GM12878 (cell line): ENCODE data around the gene NCAPD3. TPM values are rescaled to one million over a fixed set of nuclear protein-coding genes. Genes with fewer than 3 reads are reported as not detected.

Experiments
- ATAC-seq: fragments of 200-7000 bp; cut with Tn5 transposase; 3 replicates; pipeline ENCODE4 v1.9.1; 2020; ENCODE audit warnings: mild to moderate bottlenecking, moderate library complexity
- BruUV-seq: library from RNA; stranded (reverse); fragments of 400-500 nt; replicated peaks from 2 replicates; lab custom pipeline; 2021; lab: Mats Ljungman, UMichigan
- CTCF ChIA-PET: fragments of 300-600 bp; sonication (Branson Sonifier 250); formaldehyde crosslinking; extraction: SDS; loops from one replicate; lab custom pipeline; 2021; ENCODE audit warnings: inconsistent platforms; lab: Yijun Ruan, JAX
- POLR2A ChIA-PET: fragments of 350-600 bp; formaldehyde crosslinking; extraction: SDS; loops from one replicate; lab custom pipeline; 2021; ENCODE audit warnings: inconsistent platforms; lab: Charles Lee
- RAD21 ChIA-PET: fragments of 300-600 bp; sonication (Branson Sonifier 250); formaldehyde crosslinking; loops from one replicate; lab custom pipeline; 2023; ENCODE audit warnings: antibody characterized with exemption; ENCODE audit not compliant: unreplicated experiment; lab: Charles Lee
- SMC1A ChIA-PET: fragments of 300-600 bp; sonication (Branson Sonifier 250); formaldehyde crosslinking; loops from one replicate; lab custom pipeline; 2023; ENCODE audit not compliant: unreplicated experiment, uncharacterized antibody; lab: Charles Lee
- DNase-seq: peaks from one replicate; pipeline ENCODE4 v3.0.0-alpha.2; 2011; ENCODE audit warnings: low read depth, low spot score
- FAIRE-seq: peaks from 3 replicates; lab custom pipeline; 2011; peaks lifted over from hg19 to GRCh38; lab: Jason Lieb, UNC
- H2AFZ ChIP-seq: 2 replicates; pipeline ENCODE4 v1.6.0; 2011; ENCODE audit warnings: low read depth, low read length, control low read depth; ENCODE audit not compliant: control insufficient read depth
- H3K27ac ChIP-seq: 2 replicates; pipeline ENCODE4 v1.5.1; 2011; ENCODE audit warnings: control low read depth; ENCODE audit not compliant: control insufficient read depth, insufficient read depth
- H3K27me3 ChIP-seq, 2 experiments: replicated peaks in 1 of 2; 2 replicates each; pipeline versions ENCODE4 v1.6.0 to v1.6.1; 2011; ENCODE audit warnings: low read length in 1 of 2; ENCODE audit not compliant: control insufficient read depth in 2 of 2, insufficient read depth in 2 of 2
- H3K36me3 ChIP-seq, 2 experiments: 2 replicates each; pipeline ENCODE4 v1.5.1; 2011; ENCODE audit warnings: low read length in 1 of 2; ENCODE audit not compliant: control insufficient read depth in 2 of 2, insufficient read depth in 2 of 2
- H3K4me1 ChIP-seq: 2 replicates; pipeline ENCODE4 v1.6.1; 2011; ENCODE audit warnings: mild to moderate bottlenecking, low read length, moderate library complexity, mixed read lengths; ENCODE audit not compliant: control insufficient read depth, insufficient read depth
- H3K4me2 ChIP-seq: 2 replicates; pipeline ENCODE4 v1.6.0; 2011; ENCODE audit warnings: control low read depth; ENCODE audit not compliant: control insufficient read depth, insufficient read depth
- H3K4me3 ChIP-seq: fragments of 200-600 bp; sonication (generic); 2 replicates; pipeline ENCODE4 v1.5.1; 2016
- H3K79me2 ChIP-seq: 2 replicates; pipeline ENCODE4 v1.6.0; 2011; ENCODE audit warnings: low read length; ENCODE audit not compliant: control insufficient read depth, insufficient read depth
- H3K9ac ChIP-seq: 2 replicates; pipeline ENCODE4 v1.8.0; 2011; ENCODE audit warnings: low read length, control low read depth, mixed read lengths; ENCODE audit not compliant: control insufficient read depth, insufficient read depth
- H3K9me3 ChIP-seq: replicated peaks from 3 replicates; pipeline ENCODE4 v1.5.1; 2011; ENCODE audit warnings: mild to moderate bottlenecking, low read length; ENCODE audit not compliant: control insufficient read depth, insufficient read depth
- H4K20me1 ChIP-seq: 2 replicates; pipeline ENCODE4 v1.6.0; 2011; ENCODE audit not compliant: control insufficient read depth, insufficient read depth
- CBX3 ChIP-seq: fragments of 200-600 bp; sonication (generic); IDR thresholded peaks from 2 replicates; pipeline ENCODE4 v1.6.1; 2016; ENCODE audit warnings: low read depth, borderline replicate concordance
- EED ChIP-seq: sonication (generic); IDR thresholded peaks from 2 replicates; pipeline ENCODE4 v1.6.1; 2016; ENCODE audit warnings: antibody characterized with exemption, low read depth
- IKZF2 ChIP-seq, 2 experiments: fragments of 450-650 bp; IDR thresholded peaks; 2 replicates each; pipeline ENCODE4 v1.6.1; 2017; ENCODE audit warnings: mild to moderate bottlenecking in 2 of 2, moderate library complexity in 2 of 2
- JUNB ChIP-seq: IDR thresholded peaks from 2 replicates; pipeline ENCODE4 v1.6.1; 2016; ENCODE audit warnings: antibody characterized with exemption, mild to moderate bottlenecking
- LARP7 ChIP-seq: fragments of 450-650 bp; IDR thresholded peaks from 2 replicates; pipeline ENCODE4 v1.6.1; 2017; ENCODE audit warnings: mild to moderate bottlenecking
- MEF2B ChIP-seq: fragments of 450-650 bp; IDR thresholded peaks from 2 replicates; pipeline ENCODE4 v1.6.1; 2018; ENCODE audit warnings: mild to moderate bottlenecking, moderate library complexity; ENCODE audit not compliant: partially characterized antibody, poor library complexity, severe bottlenecking
- POLR2AphosphoS2 ChIP-seq: IDR thresholded peaks from 2 replicates; pipeline ENCODE4 v1.6.1; 2011; ENCODE audit warnings: low read depth, mild to moderate bottlenecking, low read length, improper control_type of control experiment, moderate library complexity
- POLR2AphosphoS5 ChIP-seq: IDR thresholded peaks from 2 replicates; pipeline ENCODE4 v1.6.1; 2011; ENCODE audit warnings: mild to moderate bottlenecking, low read length, inconsistent platforms
- SMAD5 ChIP-seq: IDR thresholded peaks from 2 replicates; pipeline ENCODE4 v1.6.1; 2016; ENCODE audit warnings: antibody characterized with exemption, low read depth
- ZSCAN29 ChIP-seq: fragments of 450-650 bp; IDR thresholded peaks from 2 replicates; pipeline ENCODE4 v1.6.1; 2017; ENCODE audit warnings: mild to moderate bottlenecking, moderate library complexity
- WGBS: methylation state at CpG from one replicate; pipeline ENCODE4 v1.1.6; 2016; ENCODE audit warnings: low lambda C conversion rate; ENCODE audit not compliant: insufficient replicate concordance, insufficient coverage; ENCODE audit errors: missing lambda C conversion rate; 5-methylcytosine and 5-hydroxymethylcytosine counted together
- in situ Hi-C: fragments of 300-500 bp; cut with MboI; formaldehyde crosslinking; loops from 9 replicates; pipeline ENCODE4 v1.14.3; 2018; ENCODE audit warnings: mixed read lengths
- intact Hi-C: fragments of 100-400 bp; cut with micrococcal nuclease; formaldehyde crosslinking; loops from one replicate; pipeline ENCODE4 v1.14.2; 2022; ENCODE audit not compliant: unreplicated experiment
- polyA plus RNA-seq, 11 experiments: library from polyadenylated mRNA; depleted of rRNA in 4 of 11; unstranded in 6 of 11; stranded (reverse) in 5 of 11; fragments of >200 nt; fragmentation: Nextera tagmentation in 4 of 11; fragmentation: Illumina TruSeq in 1 of 11; extraction: Ambion mirVana in 4 of 11; extraction: Trizol in 1 of 11; gene quantifications; 1 replicate in 1 of 11; 2 replicates in 10 of 11; pipeline versions ENCODE4 v1.2.1 to v1.2.3, GENCODE V29; 2011 to 2016; ENCODE audit warnings: inconsistent platforms in 2 of 11, missing spikeins in 2 of 11, low read depth in 1 of 11
- total RNA-seq, 4 experiments: library from RNA; depleted of rRNA in 3 of 4; stranded (reverse); fragments of >200 nt in 3 of 4; fragmentation: Illumina TruSeq in 1 of 4; extraction: Trizol in 1 of 4; gene quantifications; 2 replicates each; pipeline versions ENCODE4 v1.2.1 to v1.2.3, GENCODE V29; 2013 to 2021

Gene NCAPD3
- total and polyA plus RNA-seq, 10 of the 15 experiments (the other 5 are each of a cell fraction or from before 2014, with no cell fraction given): 14.9 to 58.2 (median 48.2) TPM

DNA sequence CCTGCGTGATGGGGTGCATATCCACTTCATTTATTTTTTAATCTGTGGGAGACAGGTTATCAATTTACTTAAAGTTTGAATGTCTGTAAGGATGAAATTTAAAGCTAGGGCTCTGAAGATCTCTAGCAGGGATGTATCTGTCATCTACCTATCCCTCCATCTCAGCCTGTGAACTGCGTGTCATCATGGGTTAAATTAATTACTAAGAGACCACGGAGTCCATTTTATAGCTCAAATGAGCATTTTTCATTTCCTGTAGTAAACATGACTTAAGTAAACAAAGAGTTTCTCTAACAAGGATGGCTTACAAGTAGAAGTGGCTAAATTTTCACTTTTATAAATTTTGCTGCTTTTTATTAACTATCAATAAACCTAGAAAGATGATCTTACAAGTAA, 49.5 kb upstream of the NCAPD3 start:
- DNase-seq: no peak
- Histone ChIP-seq H3K27ac (no peak overlapping the region), H3K9me3 (no peaks in the 10 kb centered on the region; the same call in 2 of the 3 replicates), H3K79me2 (no peaks in the 10 kb centered on the region), H3K4me2 (no peak overlapping the region), H4K20me1 (no peaks in the 10 kb centered on the region), H2AFZ (no peak overlapping the region), H3K27me3 (peaks cover 10 to 25% of the 10 kb centered on the region in 2 experiments), H3K36me3 (no peaks in the 10 kb centered on the region), H3K4me3 (no peak overlapping the region), H3K4me1 (peaks cover 6% of the 10 kb centered on the region), H3K9ac (no peak overlapping the region)
- ATAC-seq: no peak
- BruUV-seq: no TSS peak
- in situ Hi-C loops: no loop called here
- SMC1A ChIA-PET: interaction anchor here (0.7 to 1.9 kb wide), 3 partner anchors 10 to 22 kb away, joined by 3 read pairs; no protein-coding TSS in a partner anchor
- FAIRE-seq: no peak
- 73% methylated on average over 3 of the region's 3 CpGs for WGBS
- RAD21 ChIA-PET: no interaction called here
- CTCF ChIA-PET: interaction anchor here (1.0 to 2.8 kb wide), 2 partner anchors 11 to 12 kb away, joined by 3 to 15 read pairs; no protein-coding TSS in a partner anchor
- intact Hi-C loops: no loop called here
- no peak for TF ChIP-seq LARP7
- TF ChIP-seq POLR2AphosphoS5: no peak
- no peak for TF ChIP-seq POLR2AphosphoS2
- no peak for TF ChIP-seq EED
- no peak for TF ChIP-seq JUNB
- no peak for TF ChIP-seq CBX3
- no peak for TF ChIP-seq MEF2B
- TF ChIP-seq IKZF2 (IDR thresholded peaks at IDR 0.05): no peak
- TF ChIP-seq SMAD5: no peak
- TF ChIP-seq ZSCAN29: no peak
- POLR2A ChIA-PET: interaction anchor here (0.6 kb wide), 1 partner anchor 87 kb away, joined by 4 read pairs; no protein-coding TSS in a partner anchor
